Right atrium auricular region (tissue), 2 donors: ENCODE results near the gene ZNRF2. TPM values are rescaled to one million over a fixed set of nuclear protein-coding genes. Genes with fewer than 3 reads are reported as not detected.

Experiments used
- DNase-seq: peaks from one replicate; pipeline ENCODE4 v3.0.0-alpha.2; 2019; ENCODE audit warnings: low spot score
- H3K27ac ChIP-seq, 2 donors: fragments of 200-600 bp; sonication (generic); 1 replicate in 1 of 2; 2 replicates in 1 of 2; pipeline ENCODE4 v1.5.1; 2016 to 2019
- H3K27me3 ChIP-seq, 2 donors: fragments of 200-600 bp; sonication (generic); one replicate each; pipeline versions ENCODE4 v1.5.1 to v1.6.0; 2017 to 2019
- H3K36me3 ChIP-seq: fragments of 200-600 bp; sonication (generic); one replicate; pipeline ENCODE4 v1.5.1; 2016
- H3K4me1 ChIP-seq, 2 donors: fragments of 200-600 bp; sonication (generic); one replicate each; pipeline versions ENCODE4 v1.5.1 to v1.6.0; 2017 to 2019
- H3K4me3 ChIP-seq, 2 donors: fragments of 200-600 bp; sonication (generic); 1 replicate in 1 of 2; 2 replicates in 1 of 2; pipeline ENCODE4 v1.5.1; 2017 to 2019; ENCODE audit warnings: mild to moderate bottlenecking in 1 of 2, moderate library complexity in 1 of 2
- H3K9me3 ChIP-seq, 2 donors: fragments of 200-600 bp; sonication (generic); one replicate each; pipeline ENCODE4 v1.5.1; 2019
- total RNA-seq, 2 donors: library from RNA; depleted of rRNA; stranded (reverse); fragments of >200 nt; gene quantifications; one replicate each; pipeline ENCODE4 v1.1.0, GENCODE V29; 2016
- TF ChIP-seq, protein P1 (sequence below), 2 donors: fragments of 200-600 bp; sonication (generic); IDR thresholded peaks; one replicate each; pipeline ENCODE4 v1.5.1; 2019; ENCODE audit warnings: antibody characterized with exemption in 2 of 2

ZNRF2 gene
- total RNA-seq, 2 donors from 2014 or later, result 7.6 to 9.7 TPM

GRCh38 chr7:30254717-30255063, 29.7 kb upstream of the ZNRF2 start:
- Histone ChIP-seq H3K4me3 (no peak overlapping the region), H3K27ac (no peak overlapping the region), H3K27me3 (no peaks in the 10 kb centered on the region), H3K9me3 (no peaks in the 10 kb centered on the region), H3K36me3 (no peaks in the 10 kb centered on the region), H3K4me1 (peaks cover 0 to 16% of the 10 kb centered on the region in 2 donors)
- TF ChIP-seq, protein P1, sequence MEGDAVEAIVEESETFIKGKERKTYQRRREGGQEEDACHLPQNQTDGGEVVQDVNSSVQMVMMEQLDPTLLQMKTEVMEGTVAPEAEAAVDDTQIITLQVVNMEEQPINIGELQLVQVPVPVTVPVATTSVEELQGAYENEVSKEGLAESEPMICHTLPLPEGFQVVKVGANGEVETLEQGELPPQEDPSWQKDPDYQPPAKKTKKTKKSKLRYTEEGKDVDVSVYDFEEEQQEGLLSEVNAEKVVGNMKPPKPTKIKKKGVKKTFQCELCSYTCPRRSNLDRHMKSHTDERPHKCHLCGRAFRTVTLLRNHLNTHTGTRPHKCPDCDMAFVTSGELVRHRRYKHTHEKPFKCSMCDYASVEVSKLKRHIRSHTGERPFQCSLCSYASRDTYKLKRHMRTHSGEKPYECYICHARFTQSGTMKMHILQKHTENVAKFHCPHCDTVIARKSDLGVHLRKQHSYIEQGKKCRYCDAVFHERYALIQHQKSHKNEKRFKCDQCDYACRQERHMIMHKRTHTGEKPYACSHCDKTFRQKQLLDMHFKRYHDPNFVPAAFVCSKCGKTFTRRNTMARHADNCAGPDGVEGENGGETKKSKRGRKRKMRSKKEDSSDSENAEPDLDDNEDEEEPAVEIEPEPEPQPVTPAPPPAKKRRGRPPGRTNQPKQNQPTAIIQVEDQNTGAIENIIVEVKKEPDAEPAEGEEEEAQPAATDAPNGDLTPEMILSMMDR (IDR thresholded peaks at IDR 0.05), result no peak
- DNase-seq, result no peak

DNA sequence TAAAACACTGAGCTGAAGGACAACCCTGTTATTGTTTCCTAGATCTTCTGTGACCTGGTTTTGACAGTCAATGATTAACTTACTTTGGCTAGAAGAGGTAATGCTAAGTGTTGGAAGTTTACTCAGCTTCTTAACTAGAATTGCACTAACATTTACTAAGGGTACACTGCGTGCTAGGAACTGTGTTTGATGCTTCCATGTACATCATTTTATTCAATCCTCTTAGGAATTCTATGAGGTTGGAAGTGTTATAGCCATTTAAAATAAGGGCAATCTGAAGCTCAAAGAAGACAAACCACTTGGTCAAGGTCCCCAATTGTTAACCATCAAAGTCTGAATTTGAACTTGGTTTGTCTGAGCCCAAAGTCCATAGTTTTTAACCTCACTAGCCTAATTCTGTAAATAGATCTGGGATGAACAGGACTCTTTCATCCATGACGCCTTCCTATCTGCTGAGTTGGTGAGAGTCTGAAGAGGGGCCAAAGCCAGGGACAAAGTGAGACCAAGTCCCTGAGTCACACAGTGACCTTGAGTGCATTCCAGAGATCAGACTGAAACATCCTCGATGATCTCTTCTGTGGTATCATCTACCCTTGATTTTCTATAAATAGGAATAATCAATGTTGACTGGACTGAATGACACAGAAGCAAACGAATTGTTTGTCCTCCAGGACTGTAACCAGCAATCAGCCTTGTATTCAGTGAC, 29.2 kb upstream of the ZNRF2 start:
- DNase-seq, result no peak
- H3K27ac ChIP-seq, result no peak overlapping the region
- H3K9me3 ChIP-seq, result no peaks in the 10 kb centered on the region
- H3K4me3 ChIP-seq, result no peak overlapping the region
- no peaks in the 10 kb centered on the region for H3K36me3 ChIP-seq
- no peaks in the 10 kb centered on the region for H3K27me3 ChIP-seq
- TF ChIP-seq, protein P1 (IDR thresholded peaks at IDR 0.05), result no peak
- peaks cover 0 to 16% of the 10 kb centered on the region in 2 donors for H3K4me1 ChIP-seq

DNA sequence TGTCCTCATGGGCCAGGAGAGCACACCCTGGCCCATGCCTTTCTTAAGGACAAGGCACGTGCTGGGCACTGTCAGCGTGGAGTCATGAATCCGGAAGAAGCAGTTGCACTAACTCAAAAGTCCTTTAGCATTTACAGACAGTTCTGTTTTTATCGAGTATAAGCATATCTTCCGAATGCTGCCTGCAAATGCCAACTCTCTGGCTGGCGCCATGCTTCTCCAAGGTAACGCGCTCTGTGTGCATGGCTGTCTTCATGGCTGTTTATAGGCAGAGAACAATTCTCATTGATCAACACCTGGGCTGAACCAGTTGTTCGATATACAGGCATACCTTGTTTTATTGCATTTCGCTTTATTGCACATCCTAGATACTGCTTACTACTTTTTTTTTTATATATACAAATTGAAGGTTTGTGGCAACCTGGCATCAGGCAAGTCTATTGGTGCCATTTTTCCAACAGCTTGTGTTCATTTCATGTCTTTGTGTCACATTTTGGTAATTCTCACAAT, 28.0 kb upstream of the ZNRF2 start:
- Histone ChIP-seq H3K4me3 (no peak overlapping the region), H3K27ac (no peak overlapping the region), H3K4me1 (peaks cover 0 to 16% of the 10 kb centered on the region in 2 donors), H3K27me3 (no peaks in the 10 kb centered on the region), H3K9me3 (no peaks in the 10 kb centered on the region), H3K36me3 (no peaks in the 10 kb centered on the region)
- DNase-seq, result no peak
- TF ChIP-seq, protein P1 (IDR thresholded peaks at IDR 0.05), result no peak

- H3K36me3 ChIP-seq, result no peaks in the 10 kb centered on the region
- TF ChIP-seq, protein P1 (IDR thresholded peaks at IDR 0.05), result no peak
- DNase-seq, result no peak
- no peak overlapping the region for H3K27ac ChIP-seq
- no peak overlapping the region for H3K4me3 ChIP-seq
- H3K4me1 ChIP-seq, result no peaks in the 10 kb centered on the region
- H3K27me3 ChIP-seq, result no peaks in the 10 kb centered on the region
- no peaks in the 10 kb centered on the region for H3K9me3 ChIP-seq
These were observed 24.1 kb upstream of the ZNRF2 start for GRCh38 chr7:30260246-30260768.

- Histone ChIP-seq H3K27ac (no peak overlapping the region), H3K9me3 (no peaks in the 10 kb centered on the region), H3K4me1 (no peaks in the 10 kb centered on the region), H3K4me3 (no peak overlapping the region), H3K27me3 (no peaks in the 10 kb centered on the region), H3K36me3 (no peaks in the 10 kb centered on the region)
- TF ChIP-seq, protein P1 (IDR thresholded peaks at IDR 0.05), result no peak
- DNase-seq, result no peak
These were observed 21.2 kb upstream of the ZNRF2 start for GRCh38 chr7:30263090-30263710.
